GM12891 (cell line): ENCODE results near the gene SUPT20H.

Experiments used
- PAX5 ChIP-seq: IDR thresholded peaks from 2 replicates; pipeline ENCODE4 v1.6.1; 2011; ENCODE audit warnings: low read length, moderate library complexity, mild to moderate bottlenecking; ENCODE audit not compliant: insufficient read depth, severe bottlenecking
- POLR2A ChIP-seq: IDR thresholded peaks from 2 replicates; pipeline ENCODE4 v1.6.1; 2011; ENCODE audit warnings: low read depth, low read length, control low read depth
- POLR2AphosphoS5 ChIP-seq: IDR thresholded peaks from 2 replicates; pipeline ENCODE4 v1.6.1; 2011; ENCODE audit warnings: low read depth, low read length, control low read depth
- POU2F2 ChIP-seq: IDR thresholded peaks from 2 replicates; pipeline ENCODE4 v1.6.1; 2011; ENCODE audit warnings: low read depth, mild to moderate bottlenecking, control low read depth, low read length, moderate library complexity
- SPI1 ChIP-seq: IDR thresholded peaks from 2 replicates; pipeline ENCODE4 v1.6.1; 2011; ENCODE audit warnings: low read depth, low read length, control low read depth
- TAF1 ChIP-seq: IDR thresholded peaks from 2 replicates; pipeline ENCODE4 v1.6.1; 2011; ENCODE audit warnings: low read depth, low read length, control low read depth

- TF ChIP-seq POLR2A (no peak), POLR2AphosphoS5 (no peak), SPI1 (peak; percentile 11; the same call in 1 of the 2 replicates), TAF1 (no peak), POU2F2 (no peak), PAX5 (no peak)
These were observed 35.4 kb upstream of the SUPT20H start for GRCh38 chr13:37094840-37095239.
